GM06990 (cell line): ENCODE data around the gene SOCS3.
A peak's percentile ranks its signal among the peaks of the same experiment; 100 is the strongest.

Experiments
- DNase-seq: peaks from one replicate; pipeline ENCODE4 v3.0.0-alpha.2; 2011; ENCODE audit not compliant: insufficient read length; ENCODE audit errors: extremely low read depth
- H3K27me3 ChIP-seq: replicated peaks from 2 replicates; pipeline ENCODE4 v1.6.0; 2011; ENCODE audit warnings: low read length; ENCODE audit not compliant: control insufficient read depth, insufficient read depth
- H3K36me3 ChIP-seq: 2 replicates; pipeline ENCODE4 v1.5.1; 2011; ENCODE audit warnings: low read length; ENCODE audit not compliant: control insufficient read depth, insufficient read depth
- H3K4me3 ChIP-seq: replicated peaks from 2 replicates; pipeline ENCODE4 v1.5.1; 2011; ENCODE audit warnings: low read depth, mild to moderate bottlenecking, control low read depth, low read length
- TF ChIP-seq, protein P1 (sequence below): IDR thresholded peaks from 2 replicates; pipeline ENCODE4 v1.5.1; 2011; ENCODE audit warnings: low read length, control low read depth, mild to moderate bottlenecking, inconsistent platforms; ENCODE audit not compliant: insufficient read depth, poor library complexity, severe bottlenecking

The SOCS3 gene, protein sequence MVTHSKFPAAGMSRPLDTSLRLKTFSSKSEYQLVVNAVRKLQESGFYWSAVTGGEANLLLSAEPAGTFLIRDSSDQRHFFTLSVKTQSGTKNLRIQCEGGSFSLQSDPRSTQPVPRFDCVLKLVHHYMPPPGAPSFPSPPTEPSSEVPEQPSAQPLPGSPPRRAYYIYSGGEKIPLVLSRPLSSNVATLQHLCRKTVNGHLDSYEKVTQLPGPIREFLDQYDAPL

GRCh38 chr17:78359997-78360370, at the start of gene SOCS3:
SOCS3 (minus strand) TSS chr17:78360077; CDS start chr17:78359095, 982 bp downstream.
- DNase-seq: peak; percentile 90
- no peaks in the 10 kb centered on the region; the same call in 1 of the 2 replicates for H3K27me3 ChIP-seq
- TF ChIP-seq, protein P1, sequence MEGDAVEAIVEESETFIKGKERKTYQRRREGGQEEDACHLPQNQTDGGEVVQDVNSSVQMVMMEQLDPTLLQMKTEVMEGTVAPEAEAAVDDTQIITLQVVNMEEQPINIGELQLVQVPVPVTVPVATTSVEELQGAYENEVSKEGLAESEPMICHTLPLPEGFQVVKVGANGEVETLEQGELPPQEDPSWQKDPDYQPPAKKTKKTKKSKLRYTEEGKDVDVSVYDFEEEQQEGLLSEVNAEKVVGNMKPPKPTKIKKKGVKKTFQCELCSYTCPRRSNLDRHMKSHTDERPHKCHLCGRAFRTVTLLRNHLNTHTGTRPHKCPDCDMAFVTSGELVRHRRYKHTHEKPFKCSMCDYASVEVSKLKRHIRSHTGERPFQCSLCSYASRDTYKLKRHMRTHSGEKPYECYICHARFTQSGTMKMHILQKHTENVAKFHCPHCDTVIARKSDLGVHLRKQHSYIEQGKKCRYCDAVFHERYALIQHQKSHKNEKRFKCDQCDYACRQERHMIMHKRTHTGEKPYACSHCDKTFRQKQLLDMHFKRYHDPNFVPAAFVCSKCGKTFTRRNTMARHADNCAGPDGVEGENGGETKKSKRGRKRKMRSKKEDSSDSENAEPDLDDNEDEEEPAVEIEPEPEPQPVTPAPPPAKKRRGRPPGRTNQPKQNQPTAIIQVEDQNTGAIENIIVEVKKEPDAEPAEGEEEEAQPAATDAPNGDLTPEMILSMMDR: no peak
- H3K4me3 ChIP-seq: peak within 1 kb of the TSS; percentile 73
- no peaks in the 10 kb centered on the region; the same call in 1 of the 2 replicates for H3K36me3 ChIP-seq

GRCh38 chr17:78409191-78409928, 49.5 kb upstream of the SOCS3 start:
- Histone ChIP-seq H3K4me3 (no peak overlapping the region), H3K27me3 (no peaks in the 10 kb centered on the region), H3K36me3 (peaks cover 34% of the 10 kb centered on the region)
- TF ChIP-seq, protein P1: no peak
- no peak for DNase-seq

DNA sequence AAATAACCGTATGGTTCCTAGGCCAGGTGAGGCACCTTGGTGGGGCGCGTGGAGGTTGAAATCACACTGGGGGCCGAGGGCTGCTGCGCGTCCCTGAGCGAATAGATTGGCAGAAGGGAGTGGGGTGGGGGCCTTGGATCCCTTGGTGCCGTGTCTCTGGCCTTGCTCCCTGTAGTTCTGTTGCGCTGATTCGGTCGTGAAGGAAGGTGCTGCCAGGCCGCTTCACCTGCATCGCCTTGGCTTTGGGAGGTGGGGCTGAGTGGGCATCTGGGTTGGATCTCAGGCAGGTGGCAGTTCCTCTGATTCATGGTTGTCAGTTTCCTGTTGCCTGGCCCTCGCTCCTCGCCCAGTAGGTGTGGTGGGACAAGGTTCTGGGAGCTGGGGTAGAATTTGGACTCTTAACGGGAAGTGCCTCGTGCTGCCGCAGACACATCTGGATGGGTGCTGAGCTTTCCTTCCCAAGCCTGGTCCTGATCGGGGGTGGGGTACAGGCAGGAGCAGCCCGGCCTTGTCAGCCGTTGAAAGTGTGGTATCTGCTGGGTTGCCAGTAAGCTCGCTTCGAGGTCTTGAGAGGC, 48.7 kb upstream of the SOCS3 start:
- peaks cover 34% of the 10 kb centered on the region for H3K36me3 ChIP-seq
- no peaks in the 10 kb centered on the region for H3K27me3 ChIP-seq
- no peak for DNase-seq
- TF ChIP-seq, protein P1: no peak
- no peak overlapping the region for H3K4me3 ChIP-seq

GRCh38 chr17:78407387-78408000, 47.6 kb upstream of the SOCS3 start:
- Histone ChIP-seq H3K36me3 (peaks cover 28% of the 10 kb centered on the region), H3K4me3 (no peak overlapping the region), H3K27me3 (no peaks in the 10 kb centered on the region)
- TF ChIP-seq, protein P1: no peak
- no peak for DNase-seq

- no peak for DNase-seq
- Histone ChIP-seq H3K27me3 (no peaks in the 10 kb centered on the region), H3K4me3 (no peak overlapping the region), H3K36me3 (peaks cover 27% of the 10 kb centered on the region)
- TF ChIP-seq, protein P1: no peak
These were observed 47.0 kb upstream of the SOCS3 start for GRCh38 chr17:78406920-78407319.
